SK-N-SH treated with all-trans-retinoic acid at 6 μM for 48 hours (cell line): ENCODE results near the gene VPS50.

Source experiments
- ATAC-seq: fragments of 200-7000 bp; cut with Tn5 transposase; 3 replicates; pipeline ENCODE4 v1.9.1; 2020; ENCODE audit warnings: mild to moderate bottlenecking, moderate library complexity
- ARNTL ChIP-seq: fragments of 450-650 bp; formaldehyde crosslinking; IDR thresholded peaks from 2 replicates; pipeline ENCODE4 v1.5.0; 2020; ENCODE audit warnings: low read depth, mild to moderate bottlenecking, moderate library complexity, borderline replicate concordance
- BACH2 ChIP-seq: fragments of 250-450 bp; sonication (Bioruptor Pico); IDR thresholded peaks from 2 replicates; pipeline ENCODE4 v1.9.0; 2021; ENCODE audit warnings: mild to moderate bottlenecking, borderline replicate concordance
- CSDC2 ChIP-seq: fragments of 250-450 bp; sonication (Bioruptor Pico); IDR thresholded peaks from 2 replicates; pipeline ENCODE4 v1.5.0; 2020; ENCODE audit warnings: mild to moderate bottlenecking, moderate library complexity
- ESRRG ChIP-seq: fragments of 250-450 bp; sonication (Bioruptor Pico); IDR thresholded peaks from 2 replicates; pipeline ENCODE4 v1.6.1; 2021; ENCODE audit warnings: mild to moderate bottlenecking
- GLIS3 ChIP-seq: fragments of 250-450 bp; sonication (Bioruptor Pico); IDR thresholded peaks from 2 replicates; pipeline ENCODE4 v1.5.0; 2020; ENCODE audit warnings: mild to moderate bottlenecking, moderate library complexity
- ISL1 ChIP-seq: fragments of 250-450 bp; sonication (Bioruptor Pico); IDR thresholded peaks from 2 replicates; pipeline ENCODE4 v2.1.2; 2022; ENCODE audit warnings: mild to moderate bottlenecking, moderate library complexity
- OSR1 ChIP-seq: fragments of 250-450 bp; sonication (Bioruptor Pico); IDR thresholded peaks from 2 replicates; pipeline ENCODE4 v1.8.0; 2022; ENCODE audit warnings: moderate library complexity, mild to moderate bottlenecking, inconsistent platforms
- PPARA ChIP-seq: fragments of 250-450 bp; sonication (Bioruptor Pico); IDR thresholded peaks from 2 replicates; pipeline ENCODE4 v1.5.0; 2020; ENCODE audit warnings: mild to moderate bottlenecking, borderline replicate concordance
- RARB ChIP-seq: fragments of 250-450 bp; sonication (Bioruptor Pico); IDR thresholded peaks from 2 replicates; pipeline ENCODE4 v1.8.0; 2021; ENCODE audit warnings: mild to moderate bottlenecking, moderate library complexity
- SNAI2 ChIP-seq: fragments of 250-450 bp; sonication (Bioruptor Pico); IDR thresholded peaks from 2 replicates; pipeline ENCODE4 v1.5.0; 2020; ENCODE audit warnings: mild to moderate bottlenecking, moderate library complexity
- TCF4 ChIP-seq: fragments of 250-450 bp; sonication (Bioruptor Pico); IDR thresholded peaks from 2 replicates; pipeline ENCODE4 v1.8.0; 2021; ENCODE audit warnings: mild to moderate bottlenecking, moderate library complexity, borderline replicate concordance
- TOX ChIP-seq: fragments of 250-450 bp; sonication (Bioruptor Pico); IDR thresholded peaks from 2 replicates; pipeline ENCODE4 v1.8.0; 2021; ENCODE audit warnings: mild to moderate bottlenecking, moderate library complexity, borderline replicate concordance
- ZC3H10 ChIP-seq: fragments of 250-450 bp; sonication (Bioruptor Pico); IDR thresholded peaks from 2 replicates; pipeline ENCODE4 v1.5.1; 2021; ENCODE audit warnings: mild to moderate bottlenecking, moderate library complexity
- ZFP3 ChIP-seq: fragments of 250-450 bp; sonication (Bioruptor Pico); IDR thresholded peaks from 2 replicates; pipeline ENCODE4 v1.5.0; 2020; ENCODE audit warnings: mild to moderate bottlenecking, moderate library complexity
- ZNF565 ChIP-seq: fragments of 450-650 bp; formaldehyde crosslinking; conservative IDR thresholded peaks from 2 replicates; pipeline ENCODE4 v1.5.0; 2020; ENCODE audit warnings: low read depth, mild to moderate bottlenecking, moderate library complexity
- ZNF70 ChIP-seq: fragments of 450-650 bp; formaldehyde crosslinking; IDR thresholded peaks from 2 replicates; pipeline ENCODE4 v1.5.0; 2020; ENCODE audit warnings: mild to moderate bottlenecking, moderate library complexity
- ZNF8 ChIP-seq: fragments of 450-650 bp; formaldehyde crosslinking; IDR thresholded peaks from 2 replicates; pipeline ENCODE4 v1.5.0; 2020; ENCODE audit warnings: mild to moderate bottlenecking, moderate library complexity
- TF ChIP-seq, protein P1 (sequence below): fragments of 250-450 bp; sonication (Bioruptor Pico); IDR thresholded peaks from 2 replicates; pipeline ENCODE4 v1.5.1; 2021; ENCODE audit warnings: mild to moderate bottlenecking, moderate library complexity
- TF ChIP-seq, protein P2 (sequence below): fragments of 250-450 bp; sonication (Bioruptor Pico); IDR thresholded peaks from 2 replicates; pipeline ENCODE4 v1.5.0; 2020; ENCODE audit warnings: mild to moderate bottlenecking, moderate library complexity
- TF ChIP-seq, protein P3 (sequence below): fragments of 250-450 bp; sonication (Bioruptor Pico); IDR thresholded peaks from 2 replicates; pipeline ENCODE4 v1.8.0; 2020; ENCODE audit warnings: mild to moderate bottlenecking, moderate library complexity, borderline replicate concordance
- TF ChIP-seq, protein P4 (sequence below): fragments of 250-450 bp; sonication (Bioruptor Pico); IDR thresholded peaks from 2 replicates; pipeline ENCODE4 v1.8.0; 2021; ENCODE audit warnings: low read depth, mild to moderate bottlenecking, moderate library complexity, borderline replicate concordance
- TF ChIP-seq, protein P5 (sequence below): fragments of 250-450 bp; sonication (Bioruptor Pico); IDR thresholded peaks from 2 replicates; pipeline ENCODE4 v1.5.1; 2020; ENCODE audit warnings: low read depth, mild to moderate bottlenecking, moderate library complexity

Gene VPS50

DNA sequence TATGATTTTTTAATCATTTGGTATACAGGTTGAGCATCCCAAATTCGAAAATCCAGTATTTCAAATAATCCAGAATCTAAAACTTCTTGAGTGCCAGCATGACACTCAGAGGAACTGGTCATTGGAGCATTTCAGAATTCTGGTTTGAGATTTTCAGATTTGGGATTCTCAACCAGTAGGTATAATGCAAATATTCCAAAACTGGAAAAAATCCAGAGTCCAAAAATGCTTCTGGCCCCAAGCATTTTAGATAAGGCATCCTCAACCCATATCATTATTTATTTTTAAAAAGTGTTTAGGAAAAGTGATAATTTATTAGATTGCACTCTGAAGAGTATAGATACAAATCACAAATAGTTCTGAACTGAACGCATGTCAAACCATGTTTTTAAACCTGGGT is 120.7 kb downstream of the VPS50 start:
- no peak for ATAC-seq
- no peak for TF ChIP-seq ZFP3 (CRISPR knock-in tag)
- TF ChIP-seq ARNTL (CRISPR knock-in tag) = no peak
- no peak for TF ChIP-seq ZC3H10 (CRISPR knock-in tag)
- TF ChIP-seq, protein P1, sequence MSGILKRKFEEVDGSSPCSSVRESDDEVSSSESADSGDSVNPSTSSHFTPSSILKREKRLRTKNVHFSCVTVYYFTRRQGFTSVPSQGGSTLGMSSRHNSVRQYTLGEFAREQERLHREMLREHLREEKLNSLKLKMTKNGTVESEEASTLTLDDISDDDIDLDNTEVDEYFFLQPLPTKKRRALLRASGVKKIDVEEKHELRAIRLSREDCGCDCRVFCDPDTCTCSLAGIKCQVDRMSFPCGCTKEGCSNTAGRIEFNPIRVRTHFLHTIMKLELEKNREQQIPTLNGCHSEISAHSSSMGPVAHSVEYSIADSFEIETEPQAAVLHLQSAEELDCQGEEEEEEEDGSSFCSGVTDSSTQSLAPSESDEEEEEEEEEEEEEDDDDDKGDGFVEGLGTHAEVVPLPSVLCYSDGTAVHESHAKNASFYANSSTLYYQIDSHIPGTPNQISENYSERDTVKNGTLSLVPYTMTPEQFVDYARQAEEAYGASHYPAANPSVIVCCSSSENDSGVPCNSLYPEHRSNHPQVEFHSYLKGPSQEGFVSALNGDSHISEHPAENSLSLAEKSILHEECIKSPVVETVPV (CRISPR knock-in tag) = no peak
- no peak for TF ChIP-seq TOX
- TF ChIP-seq ISL1 (CRISPR knock-in tag) = no peak
- TF ChIP-seq CSDC2 (CRISPR knock-in tag) = no peak
- TF ChIP-seq SNAI2 = no peak
- TF ChIP-seq PPARA (CRISPR knock-in tag) = no peak
- TF ChIP-seq BACH2 = no peak
- TF ChIP-seq, protein P2, sequence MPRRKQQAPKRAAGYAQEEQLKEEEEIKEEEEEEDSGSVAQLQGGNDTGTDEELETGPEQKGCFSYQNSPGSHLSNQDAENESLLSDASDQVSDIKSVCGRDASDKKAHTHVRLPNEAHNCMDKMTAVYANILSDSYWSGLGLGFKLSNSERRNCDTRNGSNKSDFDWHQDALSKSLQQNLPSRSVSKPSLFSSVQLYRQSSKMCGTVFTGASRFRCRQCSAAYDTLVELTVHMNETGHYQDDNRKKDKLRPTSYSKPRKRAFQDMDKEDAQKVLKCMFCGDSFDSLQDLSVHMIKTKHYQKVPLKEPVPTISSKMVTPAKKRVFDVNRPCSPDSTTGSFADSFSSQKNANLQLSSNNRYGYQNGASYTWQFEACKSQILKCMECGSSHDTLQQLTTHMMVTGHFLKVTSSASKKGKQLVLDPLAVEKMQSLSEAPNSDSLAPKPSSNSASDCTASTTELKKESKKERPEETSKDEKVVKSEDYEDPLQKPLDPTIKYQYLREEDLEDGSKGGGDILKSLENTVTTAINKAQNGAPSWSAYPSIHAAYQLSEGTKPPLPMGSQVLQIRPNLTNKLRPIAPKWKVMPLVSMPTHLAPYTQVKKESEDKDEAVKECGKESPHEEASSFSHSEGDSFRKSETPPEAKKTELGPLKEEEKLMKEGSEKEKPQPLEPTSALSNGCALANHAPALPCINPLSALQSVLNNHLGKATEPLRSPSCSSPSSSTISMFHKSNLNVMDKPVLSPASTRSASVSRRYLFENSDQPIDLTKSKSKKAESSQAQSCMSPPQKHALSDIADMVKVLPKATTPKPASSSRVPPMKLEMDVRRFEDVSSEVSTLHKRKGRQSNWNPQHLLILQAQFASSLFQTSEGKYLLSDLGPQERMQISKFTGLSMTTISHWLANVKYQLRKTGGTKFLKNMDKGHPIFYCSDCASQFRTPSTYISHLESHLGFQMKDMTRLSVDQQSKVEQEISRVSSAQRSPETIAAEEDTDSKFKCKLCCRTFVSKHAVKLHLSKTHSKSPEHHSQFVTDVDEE (CRISPR knock-in tag) = no peak
- TF ChIP-seq ESRRG = no peak
- TF ChIP-seq TCF4 (CRISPR knock-in tag) = no peak
- TF ChIP-seq ZNF70 (CRISPR knock-in tag) = no peak
- no peak for TF ChIP-seq OSR1 (CRISPR knock-in tag)
- TF ChIP-seq, protein P3, sequence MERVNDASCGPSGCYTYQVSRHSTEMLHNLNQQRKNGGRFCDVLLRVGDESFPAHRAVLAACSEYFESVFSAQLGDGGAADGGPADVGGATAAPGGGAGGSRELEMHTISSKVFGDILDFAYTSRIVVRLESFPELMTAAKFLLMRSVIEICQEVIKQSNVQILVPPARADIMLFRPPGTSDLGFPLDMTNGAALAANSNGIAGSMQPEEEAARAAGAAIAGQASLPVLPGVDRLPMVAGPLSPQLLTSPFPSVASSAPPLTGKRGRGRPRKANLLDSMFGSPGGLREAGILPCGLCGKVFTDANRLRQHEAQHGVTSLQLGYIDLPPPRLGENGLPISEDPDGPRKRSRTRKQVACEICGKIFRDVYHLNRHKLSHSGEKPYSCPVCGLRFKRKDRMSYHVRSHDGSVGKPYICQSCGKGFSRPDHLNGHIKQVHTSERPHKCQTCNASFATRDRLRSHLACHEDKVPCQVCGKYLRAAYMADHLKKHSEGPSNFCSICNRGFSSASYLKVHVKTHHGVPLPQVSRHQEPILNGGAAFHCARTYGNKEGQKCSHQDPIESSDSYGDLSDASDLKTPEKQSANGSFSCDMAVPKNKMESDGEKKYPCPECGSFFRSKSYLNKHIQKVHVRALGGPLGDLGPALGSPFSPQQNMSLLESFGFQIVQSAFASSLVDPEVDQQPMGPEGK (CRISPR knock-in tag) = no peak
- TF ChIP-seq, protein P4, sequence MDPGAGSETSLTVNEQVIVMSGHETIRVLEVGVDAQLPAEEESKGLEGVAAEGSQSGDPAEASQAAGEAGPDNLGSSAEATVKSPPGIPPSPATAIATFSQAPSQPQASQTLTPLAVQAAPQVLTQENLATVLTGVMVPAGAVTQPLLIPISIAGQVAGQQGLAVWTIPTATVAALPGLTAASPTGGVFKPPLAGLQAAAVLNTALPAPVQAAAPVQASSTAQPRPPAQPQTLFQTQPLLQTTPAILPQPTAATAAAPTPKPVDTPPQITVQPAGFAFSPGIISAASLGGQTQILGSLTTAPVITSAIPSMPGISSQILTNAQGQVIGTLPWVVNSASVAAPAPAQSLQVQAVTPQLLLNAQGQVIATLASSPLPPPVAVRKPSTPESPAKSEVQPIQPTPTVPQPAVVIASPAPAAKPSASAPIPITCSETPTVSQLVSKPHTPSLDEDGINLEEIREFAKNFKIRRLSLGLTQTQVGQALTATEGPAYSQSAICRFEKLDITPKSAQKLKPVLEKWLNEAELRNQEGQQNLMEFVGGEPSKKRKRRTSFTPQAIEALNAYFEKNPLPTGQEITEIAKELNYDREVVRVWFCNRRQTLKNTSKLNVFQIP (CRISPR knock-in tag) = no peak
- no peak for TF ChIP-seq ZNF565 (CRISPR knock-in tag)
- no peak for TF ChIP-seq GLIS3 (CRISPR knock-in tag)
- TF ChIP-seq RARB = no peak

DNA sequence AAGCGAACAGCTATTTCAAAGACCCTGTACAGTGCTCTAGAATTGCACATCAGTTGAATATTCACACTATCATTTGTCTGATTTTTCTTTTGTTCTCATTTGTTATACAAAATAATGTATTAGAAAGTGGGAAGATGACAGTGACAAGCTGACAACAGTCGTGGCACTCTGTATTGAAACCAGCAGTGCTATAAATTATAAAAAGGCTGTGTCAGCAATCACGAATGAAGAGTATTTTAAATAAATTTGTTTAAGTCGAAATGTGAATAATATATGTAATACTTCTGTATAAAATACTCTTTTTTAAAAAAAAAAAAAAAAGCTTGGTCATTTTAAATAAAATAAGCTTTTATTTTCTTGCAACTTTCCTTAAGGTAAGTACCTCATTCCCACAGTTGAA is 122.6 kb downstream of the VPS50 start:
- TF ChIP-seq ESRRG (no peak), CSDC2 (CRISPR knock-in tag) (no peak), OSR1 (CRISPR knock-in tag) (no peak), RARB (no peak), ZNF8 (no peak), ZNF565 (CRISPR knock-in tag) (no peak), ARNTL (CRISPR knock-in tag) (no peak), GLIS3 (CRISPR knock-in tag) (no peak), SNAI2 (no peak), ZNF70 (CRISPR knock-in tag) (no peak), BACH2 (no peak)
- TF ChIP-seq, protein P5, sequence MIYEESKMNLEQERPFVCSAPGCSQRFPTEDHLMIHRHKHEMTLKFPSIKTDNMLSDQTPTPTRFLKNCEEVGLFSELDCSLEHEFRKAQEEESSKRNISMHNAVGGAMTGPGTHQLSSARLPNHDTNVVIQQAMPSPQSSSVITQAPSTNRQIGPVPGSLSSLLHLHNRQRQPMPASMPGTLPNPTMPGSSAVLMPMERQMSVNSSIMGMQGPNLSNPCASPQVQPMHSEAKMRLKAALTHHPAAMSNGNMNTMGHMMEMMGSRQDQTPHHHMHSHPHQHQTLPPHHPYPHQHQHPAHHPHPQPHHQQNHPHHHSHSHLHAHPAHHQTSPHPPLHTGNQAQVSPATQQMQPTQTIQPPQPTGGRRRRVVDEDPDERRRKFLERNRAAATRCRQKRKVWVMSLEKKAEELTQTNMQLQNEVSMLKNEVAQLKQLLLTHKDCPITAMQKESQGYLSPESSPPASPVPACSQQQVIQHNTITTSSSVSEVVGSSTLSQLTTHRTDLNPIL (CRISPR knock-in tag) = no peak
- TF ChIP-seq, protein P3 (CRISPR knock-in tag) = no peak
- ATAC-seq = no peak
